GM18511 (cell line): ENCODE results near the gene CTBP1.

ENCODE experiments used
- ATAC-seq: cut with Tn5 transposase; IDR thresholded peaks from one replicate; pipeline ENCODE4 v1.9.1; 2021; ENCODE audit warnings: mild to moderate bottlenecking, moderate library complexity; ENCODE audit not compliant: unreplicated experiment

The CTBP1 gene

GRCh38 chr4:1285151-1285789, 36.3 kb upstream of the CTBP1 start:
- no peak for ATAC-seq

GRCh38 chr4:1283711-1284110, 34.8 kb upstream of the CTBP1 start:
- ATAC-seq, result no peak

DNA sequence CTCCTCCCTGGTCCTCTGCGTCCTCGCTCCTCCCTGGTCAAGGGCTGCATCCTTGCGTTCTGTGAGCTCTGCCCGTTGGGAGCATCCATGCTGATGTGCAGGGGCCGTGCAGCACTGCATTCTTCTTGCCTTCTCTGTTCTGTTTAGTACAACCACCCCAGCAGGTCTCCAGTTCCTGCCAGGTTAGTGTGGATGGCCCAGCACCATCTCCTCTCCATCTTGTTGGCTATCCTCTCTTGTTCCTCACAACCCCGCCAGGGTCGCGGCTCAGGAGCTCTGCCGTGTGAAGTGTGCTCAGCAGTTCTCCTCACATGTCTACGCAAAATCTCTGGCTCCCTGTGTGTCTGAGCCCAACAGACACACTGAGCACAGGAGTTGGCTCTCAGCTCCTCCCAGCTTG, 30.3 kb upstream of the CTBP1 start:
- ATAC-seq, result no peak

GRCh38 chr4:1277667-1278665, 29.0 kb upstream of the CTBP1 start:
- ATAC-seq, result no peak

GRCh38 chr4:1276984-1277383, 28.1 kb upstream of the CTBP1 start:
- ATAC-seq, result no peak

- no peak for ATAC-seq
Measured at GRCh38 chr4:1274871-1275270, 25.9 kb upstream of the CTBP1 start.

DNA sequence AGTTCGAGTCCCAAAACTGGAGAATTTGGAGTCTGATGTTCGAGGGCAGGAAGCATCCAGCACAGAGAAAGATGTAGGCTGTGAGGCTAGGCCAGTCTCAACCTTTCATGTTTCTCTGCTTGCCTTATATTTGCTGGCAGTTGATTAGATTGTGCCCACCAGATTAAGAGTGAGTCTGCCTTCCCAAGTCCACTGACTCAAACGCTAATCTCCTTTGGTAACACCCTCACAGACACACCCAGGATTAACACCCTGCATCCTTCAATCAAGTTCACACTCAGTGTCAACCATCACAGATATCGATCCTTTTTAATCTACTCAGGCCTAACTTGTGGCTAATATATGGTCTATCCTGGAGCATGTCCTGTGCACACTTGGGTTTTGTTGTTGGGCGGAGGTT, 22.8 kb upstream of the CTBP1 start:
- ATAC-seq, result no peak

DNA sequence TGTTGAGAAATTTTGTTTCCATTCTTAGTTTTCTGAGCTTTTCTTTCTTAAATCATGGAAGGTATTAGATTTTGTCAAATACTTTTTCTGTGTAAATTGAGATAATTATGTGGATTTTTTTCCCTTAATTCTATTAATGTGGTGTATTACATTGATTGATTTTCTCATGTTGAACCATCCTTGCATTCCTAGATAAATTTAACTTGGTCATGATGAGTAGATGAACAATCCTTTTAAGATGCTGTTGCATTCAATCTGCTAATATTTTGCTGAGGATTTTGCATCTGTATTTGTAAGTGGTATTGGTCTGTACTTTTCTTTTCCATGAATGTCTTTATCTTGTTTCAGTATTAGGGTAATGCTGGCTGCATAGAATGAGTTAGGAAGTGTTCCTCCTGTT, 20.3 kb upstream of the CTBP1 start:
- no peak for ATAC-seq

GRCh38 chr4:1266881-1267763, 18.2 kb upstream of the CTBP1 start:
- ATAC-seq, result no peak

- ATAC-seq, result no peak
Measured at GRCh38 chr4:1265351-1265750, 16.4 kb upstream of the CTBP1 start.

- no peak for ATAC-seq
Measured at GRCh38 chr4:1264942-1265341, 16.0 kb upstream of the CTBP1 start.

DNA sequence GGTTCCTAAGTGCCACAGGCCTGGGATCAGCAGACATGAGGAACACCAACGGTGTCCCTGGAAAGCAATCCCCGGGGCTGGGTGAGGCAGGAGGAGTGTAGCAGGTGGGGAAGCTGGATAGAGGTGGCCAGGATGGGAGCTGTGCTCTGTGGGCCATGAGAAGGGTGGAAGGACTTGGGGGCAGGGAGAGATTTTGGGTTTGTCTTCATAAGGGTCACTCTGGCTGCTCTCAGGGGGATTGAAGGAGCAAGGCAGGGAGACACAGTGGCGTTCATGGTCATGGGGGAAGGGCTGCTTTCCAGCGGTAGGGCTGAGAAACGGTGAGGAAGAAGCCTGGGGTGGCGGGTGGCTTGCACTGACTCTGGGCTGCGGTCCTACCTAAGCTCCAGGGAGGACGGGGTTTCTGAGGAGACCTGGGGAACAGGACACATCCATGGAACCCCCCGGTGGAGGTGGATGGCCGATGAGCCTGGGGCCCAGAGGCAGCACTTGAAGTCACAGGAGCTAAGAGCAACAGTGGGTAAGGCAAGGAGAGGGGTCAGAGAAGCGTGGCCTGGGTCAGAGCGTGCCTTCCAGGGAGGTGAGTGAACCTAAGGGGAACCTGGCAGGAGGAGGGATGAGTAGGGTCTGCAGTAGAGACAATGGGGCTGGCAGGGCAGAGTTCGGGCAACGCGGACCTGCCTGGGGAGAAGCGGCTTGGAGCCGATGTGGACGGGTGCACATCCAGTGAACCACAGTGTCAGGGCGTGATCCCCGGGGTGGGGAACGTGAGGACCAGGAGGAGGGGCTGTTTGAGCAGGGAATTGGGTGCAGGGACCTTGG, 12.4 kb upstream of the CTBP1 start:
- no peak for ATAC-seq

DNA sequence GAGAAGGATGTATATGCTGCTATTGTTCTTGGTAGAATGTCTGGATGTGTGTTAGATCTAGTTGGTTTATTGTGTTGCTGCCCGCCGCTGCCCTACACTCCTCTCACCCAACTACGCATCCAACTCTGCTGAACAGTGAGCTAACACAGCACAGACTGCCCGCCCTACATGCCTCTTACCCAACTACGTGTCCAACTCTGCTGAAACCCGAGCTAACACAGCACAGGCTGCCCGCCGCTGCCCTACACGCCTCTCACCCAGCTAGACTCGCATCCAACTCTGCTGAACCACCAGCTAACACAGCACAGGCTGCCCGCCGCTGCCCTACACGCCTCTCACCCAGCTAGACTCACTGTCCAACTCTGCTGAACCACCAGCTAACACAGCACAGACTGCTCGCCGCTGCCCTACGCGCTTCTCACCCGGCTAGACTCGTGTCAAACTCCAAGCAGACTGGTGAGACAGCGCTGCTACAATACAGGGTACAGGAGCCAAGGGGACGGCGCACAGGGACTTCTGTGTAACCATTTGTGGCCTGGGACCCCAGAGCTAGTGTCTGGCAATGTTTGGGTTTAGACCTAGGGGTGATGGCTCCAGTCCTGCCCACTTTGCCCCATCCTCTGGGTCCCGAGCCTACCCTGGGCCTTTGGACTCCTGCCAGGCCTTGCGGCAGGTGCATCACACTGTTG, 11.6 kb upstream of the CTBP1 start:
- ATAC-seq, result no peak

DNA sequence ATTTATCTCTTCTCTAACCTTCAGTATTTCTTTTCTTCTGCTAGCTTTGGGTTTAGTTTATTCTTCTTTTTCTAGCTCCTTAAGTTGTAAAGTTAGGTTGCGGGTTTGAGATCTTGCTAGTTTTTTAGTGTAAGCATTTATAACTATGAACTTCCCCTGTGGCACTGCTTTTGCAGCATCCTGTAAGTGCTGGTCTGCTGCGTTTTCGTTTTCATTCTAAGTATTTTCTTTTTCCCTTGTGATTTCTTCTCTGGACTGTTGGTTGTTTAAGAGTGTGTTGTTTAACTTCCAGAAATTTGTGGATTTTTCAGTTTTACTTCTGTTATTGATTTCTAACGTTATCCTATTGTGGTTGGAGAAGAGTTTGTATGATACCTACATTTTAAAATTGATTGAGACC, 11.0 kb upstream of the CTBP1 start:
- ATAC-seq, result no peak

GRCh38 chr4:1258457-1258856, 9.5 kb upstream of the CTBP1 start:
- ATAC-seq, result no peak

- no peak for ATAC-seq
Measured at GRCh38 chr4:1255699-1256098, 6.8 kb upstream of the CTBP1 start.

- ATAC-seq, result no peak
Measured at GRCh38 chr4:1255151-1255550, 6.2 kb upstream of the CTBP1 start.

GRCh38 chr4:1253831-1254230, 4.9 kb upstream of the CTBP1 start:
- no peak for ATAC-seq

DNA sequence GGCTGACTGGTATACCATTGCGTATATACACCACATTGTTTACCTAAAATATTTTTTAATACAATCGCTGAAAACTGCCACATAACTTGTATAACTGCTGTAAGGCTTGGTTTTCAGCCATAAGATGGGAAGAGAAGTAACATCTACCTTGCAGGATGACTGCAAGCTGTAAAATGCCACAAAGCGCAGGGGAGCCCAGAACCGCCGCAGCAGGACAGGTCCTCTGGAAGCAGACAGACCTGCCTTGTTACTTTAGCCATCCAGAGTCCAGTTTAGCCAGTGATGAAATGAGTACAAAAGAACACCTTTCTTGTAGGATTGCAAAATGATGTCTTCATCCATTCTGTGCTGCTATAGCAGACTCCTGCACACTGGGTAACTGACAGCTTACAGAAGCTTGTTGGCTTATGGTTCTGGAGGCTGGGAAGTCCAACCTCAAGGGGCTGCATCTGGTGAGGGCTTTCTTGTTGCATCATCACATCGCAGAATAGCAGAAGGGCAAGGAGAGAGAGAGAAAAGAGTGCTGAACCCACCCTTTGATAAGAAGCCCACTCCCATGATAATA, 4.1 kb upstream of the CTBP1 start:
- no peak for ATAC-seq

- no peak for ATAC-seq
Measured at GRCh38 chr4:1251773-1252066, 2.8 kb upstream of the CTBP1 start.
